ENCODE measurements around the gene OCA2.

Gene OCA2

DNA sequence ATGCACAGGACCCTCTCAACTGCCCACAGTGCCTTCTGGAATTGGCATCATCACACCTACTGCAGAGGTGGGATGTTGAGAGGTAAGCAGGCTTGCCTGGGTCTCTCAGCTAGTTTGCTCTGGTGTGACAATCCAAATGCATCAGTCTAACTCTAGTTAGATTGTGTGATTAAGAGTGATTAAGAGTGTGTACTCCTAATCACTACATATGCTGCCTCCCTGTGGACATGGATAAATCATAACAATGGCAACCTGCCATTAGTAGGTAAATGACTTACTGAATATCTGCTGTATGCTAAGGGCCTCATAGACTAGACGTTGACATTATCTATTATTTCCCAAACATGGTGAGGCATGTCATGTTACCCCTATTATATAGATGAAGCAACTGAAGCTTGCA is 342.1 kb downstream of the OCA2 start:
- Histone ChIP-seq H3K27ac (ENCODE audit: insufficient read depth, low read depth, low read length, poor library complexity, severe bottlenecking) (no peak overlapping the region), H3K9me3 (ENCODE audit: control insufficient read depth, low read length) (no peaks in the 10 kb centered on the region), H3K27me3 (ENCODE audit: control insufficient read depth, insufficient read depth, low read length, poor library complexity, severe bottlenecking) (no peaks in the 10 kb centered on the region), H3K36me3 (ENCODE audit: control insufficient read depth, insufficient read depth, low read length) (no peaks in the 10 kb centered on the region), H3K4me1 (ENCODE audit: control insufficient read depth, insufficient read depth, low read length) (no peaks in the 10 kb centered on the region), H3K4me3 (ENCODE audit: insufficient read depth, low read depth, low read length) (no peak overlapping the region)
- WGBS, 2 experiments = 100% methylated on average over 1 of the region's 1 CpG

- H3K4me3 ChIP-seq (ENCODE audit: insufficient read depth, low read depth, low read length) = no peak overlapping the region
- 85 to 94% methylated on average over 4 of the region's 4 CpGs for WGBS, 2 experiments
Measured at GRCh38 chr15:27752691-27753090, 346.4 kb downstream of the OCA2 start.

GRCh38 chr15:27747997-27748396 is 351.1 kb downstream of the OCA2 start:
- H3K27ac ChIP-seq (ENCODE audit: insufficient read depth, low read depth, low read length, poor library complexity, severe bottlenecking) = no peak overlapping the region
- WGBS, 2 experiments = 89 to 98% methylated on average over 2 of the region's 2 CpGs

More at GRCh38 chr15:27752691-27753090, 346.4 kb downstream of the OCA2 start:
- Histone ChIP-seq H3K27me3 (ENCODE audit: control insufficient read depth, insufficient read depth, low read length, poor library complexity, severe bottlenecking) (no peaks in the 10 kb centered on the region), H3K9me3 (ENCODE audit: control insufficient read depth, low read length) (no peaks in the 10 kb centered on the region), H3K27ac (ENCODE audit: insufficient read depth, low read depth, low read length, poor library complexity, severe bottlenecking) (no peak overlapping the region), H3K4me1 (ENCODE audit: control insufficient read depth, insufficient read depth, low read length) (no peaks in the 10 kb centered on the region), H3K36me3 (ENCODE audit: control insufficient read depth, insufficient read depth, low read length) (no peaks in the 10 kb centered on the region)

DNA sequence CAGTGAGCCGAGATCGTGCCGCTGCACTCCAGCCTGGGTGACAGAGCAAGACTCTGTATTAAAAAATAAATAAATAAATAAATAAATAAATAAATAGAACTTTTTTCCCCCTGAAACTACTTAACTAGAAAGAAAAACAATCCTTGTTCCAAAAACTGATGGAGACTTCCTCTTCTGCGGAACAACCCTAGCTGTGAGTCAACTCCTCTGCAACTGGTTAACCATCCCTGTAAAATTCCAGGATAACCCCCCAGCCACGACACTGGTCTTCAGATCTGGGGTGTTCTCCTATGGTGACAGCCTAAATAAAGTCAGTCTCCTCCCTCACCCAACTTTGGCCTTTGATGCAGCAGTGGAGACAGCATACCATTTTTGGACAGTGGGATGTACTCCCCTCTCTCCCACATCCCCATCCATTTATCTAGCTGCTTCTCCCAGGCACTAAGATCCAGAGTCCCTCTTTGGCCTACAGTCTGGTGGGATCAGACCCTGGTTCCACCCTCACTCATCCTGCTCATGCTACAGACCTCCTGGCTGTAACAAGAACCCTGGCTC is 352.6 kb downstream of the OCA2 start:
- Histone ChIP-seq H3K36me3 (ENCODE audit: control insufficient read depth, insufficient read depth, low read length) (no peaks in the 10 kb centered on the region), H3K4me1 (ENCODE audit: control insufficient read depth, insufficient read depth, low read length) (no peaks in the 10 kb centered on the region), H3K4me3 (ENCODE audit: insufficient read depth, low read depth, low read length) (no peak overlapping the region), H3K27me3 (ENCODE audit: control insufficient read depth, insufficient read depth, low read length, poor library complexity, severe bottlenecking) (no peaks in the 10 kb centered on the region), H3K27ac (ENCODE audit: insufficient read depth, low read depth, low read length, poor library complexity, severe bottlenecking) (no peak overlapping the region), H3K9me3 (ENCODE audit: control insufficient read depth, low read length) (no peaks in the 10 kb centered on the region)
- 95% methylated on average over 3 to 5 of the region's 5 CpGs for WGBS, 2 experiments

More at GRCh38 chr15:27747997-27748396, 351.1 kb downstream of the OCA2 start:
- Histone ChIP-seq H3K9me3 (ENCODE audit: control insufficient read depth, low read length) (no peaks in the 10 kb centered on the region), H3K27me3 (ENCODE audit: control insufficient read depth, insufficient read depth, low read length, poor library complexity, severe bottlenecking) (no peaks in the 10 kb centered on the region), H3K4me1 (ENCODE audit: control insufficient read depth, insufficient read depth, low read length) (no peaks in the 10 kb centered on the region), H3K36me3 (ENCODE audit: control insufficient read depth, insufficient read depth, low read length) (no peaks in the 10 kb centered on the region), H3K4me3 (ENCODE audit: insufficient read depth, low read depth, low read length) (no peak overlapping the region)

DNA sequence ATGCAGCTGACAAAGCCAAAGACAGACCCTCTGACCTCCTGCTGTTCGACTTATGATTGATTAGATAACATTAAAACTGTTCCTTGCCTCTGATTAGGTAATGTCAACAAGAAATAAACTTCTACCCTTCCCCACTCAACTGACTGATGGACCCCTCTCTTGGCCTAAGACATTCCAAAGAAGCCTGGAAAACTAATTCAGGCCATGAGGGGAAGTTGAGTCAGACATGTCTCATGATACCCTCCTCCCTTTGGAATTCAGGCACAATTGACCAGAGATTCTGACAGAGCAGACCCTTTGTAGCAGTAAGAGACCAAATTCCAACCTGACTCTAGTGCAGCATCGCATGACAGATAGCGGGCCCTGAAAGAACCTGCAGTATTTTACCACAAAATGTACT is 354.5 kb downstream of the OCA2 start:
- no peaks in the 10 kb centered on the region for H3K9me3 ChIP-seq (ENCODE audit: control insufficient read depth, low read length)
- 84 to 89% methylated on average over 3 of the region's 3 CpGs for WGBS, 2 experiments
- no peaks in the 10 kb centered on the region for H3K36me3 ChIP-seq (ENCODE audit: control insufficient read depth, insufficient read depth, low read length)
- H3K4me3 ChIP-seq (ENCODE audit: insufficient read depth, low read depth, low read length) = no peak overlapping the region
- no peaks in the 10 kb centered on the region for H3K4me1 ChIP-seq (ENCODE audit: control insufficient read depth, insufficient read depth, low read length)
- H3K27me3 ChIP-seq (ENCODE audit: control insufficient read depth, insufficient read depth, low read length, poor library complexity, severe bottlenecking) = no peaks in the 10 kb centered on the region
- no peak overlapping the region for H3K27ac ChIP-seq (ENCODE audit: insufficient read depth, low read depth, low read length, poor library complexity, severe bottlenecking)

DNA sequence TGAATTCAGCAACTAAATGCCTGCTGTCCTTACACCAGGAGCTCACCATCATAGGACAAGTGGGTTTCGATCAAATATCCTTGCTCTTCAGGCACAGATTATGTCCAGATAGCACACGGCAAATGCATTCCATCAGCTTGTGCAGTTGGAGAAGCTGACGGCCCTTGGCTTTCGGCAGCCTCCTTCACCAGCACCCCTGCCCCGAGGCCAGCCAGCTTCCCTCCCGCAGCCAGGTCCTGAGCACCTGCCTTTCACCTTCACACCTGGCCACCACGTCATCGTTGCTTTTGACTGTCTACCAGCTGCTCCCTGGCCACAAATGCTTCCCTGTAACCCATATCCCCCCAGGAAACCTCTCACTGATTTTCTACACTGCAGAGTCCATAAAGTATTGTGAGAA is 355.5 kb downstream of the OCA2 start:
- H3K27ac ChIP-seq (ENCODE audit: insufficient read depth, low read depth, low read length, poor library complexity, severe bottlenecking) = no peak overlapping the region
- 94 to 96% methylated on average over 8 of the region's 8 CpGs for WGBS, 2 experiments
- H3K9me3 ChIP-seq (ENCODE audit: control insufficient read depth, low read length) = no peaks in the 10 kb centered on the region
- no peak overlapping the region for H3K4me3 ChIP-seq (ENCODE audit: insufficient read depth, low read depth, low read length)
- H3K27me3 ChIP-seq (ENCODE audit: control insufficient read depth, insufficient read depth, low read length, poor library complexity, severe bottlenecking) = no peaks in the 10 kb centered on the region
- H3K4me1 ChIP-seq (ENCODE audit: control insufficient read depth, insufficient read depth, low read length) = no peaks in the 10 kb centered on the region
- no peaks in the 10 kb centered on the region for H3K36me3 ChIP-seq (ENCODE audit: control insufficient read depth, insufficient read depth, low read length)

- WGBS, 2 experiments = 93 to 94% methylated on average over 16 of the region's 16 CpGs
- H3K4me3 ChIP-seq (ENCODE audit: insufficient read depth, low read depth, low read length) = no peak overlapping the region
- H3K27me3 ChIP-seq (ENCODE audit: control insufficient read depth, insufficient read depth, low read length, poor library complexity, severe bottlenecking) = no peaks in the 10 kb centered on the region
- H3K4me1 ChIP-seq (ENCODE audit: control insufficient read depth, insufficient read depth, low read length) = no peaks in the 10 kb centered on the region
- no peaks in the 10 kb centered on the region for H3K36me3 ChIP-seq (ENCODE audit: control insufficient read depth, insufficient read depth, low read length)
- no peak overlapping the region for H3K27ac ChIP-seq (ENCODE audit: insufficient read depth, low read depth, low read length, poor library complexity, severe bottlenecking)
- no peaks in the 10 kb centered on the region for H3K9me3 ChIP-seq (ENCODE audit: control insufficient read depth, low read length)
Measured at GRCh38 chr15:27742751-27743477, 356.2 kb downstream of the OCA2 start.

DNA sequence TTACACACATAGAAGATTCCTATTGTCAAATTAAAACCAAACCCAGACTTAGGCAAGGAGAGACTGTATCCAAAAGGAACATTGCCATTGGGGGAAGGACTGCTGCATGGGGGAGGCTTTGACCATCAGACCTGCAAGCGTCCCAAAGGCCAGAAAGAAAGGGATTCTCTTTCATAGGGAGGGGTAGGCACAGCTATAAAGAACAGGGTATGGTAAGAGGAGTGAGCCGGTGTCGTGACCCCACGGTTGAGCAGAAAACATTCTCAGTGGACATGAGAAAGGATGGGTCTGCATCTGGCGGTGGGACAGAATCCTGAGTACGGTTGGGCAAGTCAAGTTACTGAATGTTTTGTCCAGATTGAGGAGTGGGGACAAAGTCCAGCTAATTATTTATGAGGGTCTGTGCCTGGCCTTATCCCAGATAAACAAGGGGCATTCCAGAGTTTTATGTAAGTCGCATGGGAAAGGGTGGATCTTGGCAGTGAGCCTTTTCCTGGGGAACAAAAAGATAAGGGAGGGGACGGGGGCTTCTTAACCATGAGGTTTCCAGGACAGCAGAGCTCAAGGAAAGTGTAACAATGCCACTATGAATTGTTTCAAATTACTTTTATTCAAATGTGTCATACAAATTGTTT is 357.8 kb downstream of the OCA2 start:
- WGBS, 2 experiments = 90 to 95% methylated on average over 8 of the region's 8 CpGs

DNA sequence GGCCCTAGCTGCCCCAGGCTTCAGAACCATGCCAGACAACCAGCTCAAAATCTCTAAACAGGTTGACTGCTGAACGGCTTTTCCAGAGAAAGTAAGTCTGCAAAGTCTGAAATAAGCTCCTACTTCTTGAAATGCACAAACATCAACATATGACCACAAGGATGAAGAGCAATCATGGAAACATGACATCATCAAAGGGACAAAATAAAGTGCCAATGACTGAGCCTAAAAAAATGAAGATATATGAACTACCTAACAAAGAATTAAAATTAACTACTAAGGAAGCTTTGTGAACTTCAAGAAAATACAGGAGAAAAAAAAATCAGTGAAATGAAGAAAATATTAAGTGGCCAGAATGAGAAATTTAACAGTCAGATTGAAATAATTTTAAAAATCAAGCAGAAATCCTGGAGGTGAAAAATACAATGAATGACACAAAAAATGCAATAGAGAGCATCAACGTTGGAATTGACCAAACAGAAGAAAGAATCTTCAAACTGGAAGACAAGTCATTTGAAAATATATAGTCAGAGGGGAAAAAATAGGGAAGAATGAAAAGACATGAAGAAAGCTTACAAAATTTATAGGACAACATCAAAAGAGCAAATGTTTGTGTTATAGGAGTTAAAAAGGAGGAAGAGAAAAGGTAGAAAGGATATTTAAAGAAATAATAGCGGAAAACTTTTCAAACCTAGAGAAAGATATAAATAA is 364.2 kb downstream of the OCA2 start:
- Histone ChIP-seq H3K9me3 (ENCODE audit: control insufficient read depth, low read length) (peaks cover 5% of the 10 kb centered on the region), H3K27me3 (ENCODE audit: control insufficient read depth, insufficient read depth, low read length, poor library complexity, severe bottlenecking) (no peaks in the 10 kb centered on the region), H3K27ac (ENCODE audit: insufficient read depth, low read depth, low read length, poor library complexity, severe bottlenecking) (no peak overlapping the region), H3K36me3 (ENCODE audit: control insufficient read depth, insufficient read depth, low read length) (no peaks in the 10 kb centered on the region), H3K4me1 (ENCODE audit: control insufficient read depth, insufficient read depth, low read length) (no peaks in the 10 kb centered on the region), H3K4me3 (ENCODE audit: insufficient read depth, low read depth, low read length) (no peak overlapping the region)
- WGBS, 2 experiments = 87 to 91% methylated on average over 2 of the region's 3 CpGs

More for the DNA sequence above, 357.8 kb downstream of the OCA2 start:
- no peaks in the 10 kb centered on the region for H3K27me3 ChIP-seq (ENCODE audit: control insufficient read depth, insufficient read depth, low read length, poor library complexity, severe bottlenecking)
- H3K4me1 ChIP-seq (ENCODE audit: control insufficient read depth, insufficient read depth, low read length) = no peaks in the 10 kb centered on the region
- H3K36me3 ChIP-seq (ENCODE audit: control insufficient read depth, insufficient read depth, low read length) = no peaks in the 10 kb centered on the region
- H3K27ac ChIP-seq (ENCODE audit: insufficient read depth, low read depth, low read length, poor library complexity, severe bottlenecking) = no peak overlapping the region
- no peak overlapping the region for H3K4me3 ChIP-seq (ENCODE audit: insufficient read depth, low read depth, low read length)
- H3K9me3 ChIP-seq (ENCODE audit: control insufficient read depth, low read length) = no peaks in the 10 kb centered on the region

DNA sequence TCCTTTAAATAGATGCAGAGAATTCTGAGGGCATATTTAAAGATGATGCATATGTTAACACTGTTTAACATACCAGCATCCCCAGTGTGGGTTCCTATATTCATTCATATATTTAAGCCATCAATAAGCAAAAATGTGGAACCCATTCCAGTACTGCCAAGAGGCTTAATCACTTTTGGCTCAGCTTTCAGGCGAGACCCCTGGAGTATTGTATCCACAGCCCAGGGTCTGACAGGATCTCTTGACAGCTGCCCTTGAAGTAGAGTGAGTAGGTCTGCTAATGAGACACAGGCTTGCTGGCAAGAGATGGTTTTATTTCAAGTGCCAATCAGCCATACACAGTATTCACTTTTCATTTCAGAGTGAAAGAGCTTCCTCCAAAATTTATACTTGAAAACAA is 367.3 kb downstream of the OCA2 start:
- Histone ChIP-seq H3K4me1 (ENCODE audit: control insufficient read depth, insufficient read depth, low read length) (no peaks in the 10 kb centered on the region), H3K27ac (ENCODE audit: insufficient read depth, low read depth, low read length, poor library complexity, severe bottlenecking) (no peak overlapping the region), H3K36me3 (ENCODE audit: control insufficient read depth, insufficient read depth, low read length) (no peaks in the 10 kb centered on the region), H3K4me3 (ENCODE audit: insufficient read depth, low read depth, low read length) (no peak overlapping the region), H3K27me3 (ENCODE audit: control insufficient read depth, insufficient read depth, low read length, poor library complexity, severe bottlenecking) (no peaks in the 10 kb centered on the region), H3K9me3 (ENCODE audit: control insufficient read depth, low read length) (peaks cover 5% of the 10 kb centered on the region)
- WGBS, 2 experiments = 89 to 92% methylated on average over 1 of the region's 1 CpG

Measured in ectodermal cell (in vitro differentiated cells).